Dermis microvascular lymphatic vessel endothelial cell (primary cell): ENCODE data around the gene CERK. TPM values are rescaled to one million over a fixed set of nuclear protein-coding genes. Genes with fewer than 3 reads are reported as not detected.

ENCODE experiments used
- DNase-seq, 2 donors: peaks; one replicate each; pipeline versions ENCODE4 v3.0.0 to v3.0.0-alpha.2; 2010; ENCODE audit warnings: low read depth in 2 of 2
- total RNA-seq: library from RNA; depleted of rRNA; stranded (reverse); fragments of >200 nt; gene quantifications from 2 replicates; pipeline ENCODE4 v1.2.1, GENCODE V29; 2014

Gene CERK
- total RNA-seq, 1 donor from 2014 or later: 66.8 TPM

DNA sequence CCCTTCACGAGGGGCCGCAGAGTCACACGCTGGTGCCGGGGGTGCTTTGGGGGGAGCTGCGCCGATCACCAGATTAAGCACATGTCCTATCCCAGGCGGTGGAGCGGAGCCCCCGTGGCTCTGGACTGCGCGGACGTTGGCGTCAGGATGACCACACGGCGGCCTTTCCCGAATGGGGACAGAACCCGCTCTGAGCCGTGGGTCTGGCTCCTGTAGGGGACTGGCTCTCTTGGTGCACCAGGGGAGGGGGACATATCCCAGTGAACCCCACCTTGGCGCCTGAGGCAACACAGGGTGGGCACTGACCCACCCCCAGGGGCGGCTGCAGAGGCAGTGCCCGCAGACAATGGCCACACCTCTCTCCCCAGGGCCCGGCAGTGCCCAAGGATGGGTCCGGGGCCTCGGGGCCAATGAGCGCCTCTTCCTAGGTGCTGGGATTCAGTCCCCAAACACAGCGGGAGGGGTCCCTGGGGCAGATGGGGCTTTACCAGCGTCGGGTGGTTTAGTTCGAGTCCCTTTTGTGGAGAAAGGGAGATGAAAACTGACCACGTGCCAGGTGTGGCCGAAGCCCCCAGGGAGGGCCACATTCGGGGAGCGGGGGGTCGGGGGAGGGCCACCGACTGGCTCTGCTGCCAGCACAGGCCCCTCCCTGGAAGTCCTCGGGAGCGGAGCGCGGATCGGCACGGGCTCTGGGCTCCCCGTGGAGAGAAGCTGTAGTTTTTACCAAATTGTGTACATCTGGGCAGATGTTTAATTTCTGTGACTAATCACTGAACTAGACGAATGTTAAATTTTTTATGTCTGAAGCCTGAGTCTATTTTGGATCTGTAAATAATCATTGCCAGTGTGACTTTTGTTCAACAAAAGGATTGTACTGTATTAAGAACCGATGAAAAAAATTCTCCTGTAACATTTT lies 59.0 kb downstream of the CERK start:
- no peak for DNase-seq

DNA sequence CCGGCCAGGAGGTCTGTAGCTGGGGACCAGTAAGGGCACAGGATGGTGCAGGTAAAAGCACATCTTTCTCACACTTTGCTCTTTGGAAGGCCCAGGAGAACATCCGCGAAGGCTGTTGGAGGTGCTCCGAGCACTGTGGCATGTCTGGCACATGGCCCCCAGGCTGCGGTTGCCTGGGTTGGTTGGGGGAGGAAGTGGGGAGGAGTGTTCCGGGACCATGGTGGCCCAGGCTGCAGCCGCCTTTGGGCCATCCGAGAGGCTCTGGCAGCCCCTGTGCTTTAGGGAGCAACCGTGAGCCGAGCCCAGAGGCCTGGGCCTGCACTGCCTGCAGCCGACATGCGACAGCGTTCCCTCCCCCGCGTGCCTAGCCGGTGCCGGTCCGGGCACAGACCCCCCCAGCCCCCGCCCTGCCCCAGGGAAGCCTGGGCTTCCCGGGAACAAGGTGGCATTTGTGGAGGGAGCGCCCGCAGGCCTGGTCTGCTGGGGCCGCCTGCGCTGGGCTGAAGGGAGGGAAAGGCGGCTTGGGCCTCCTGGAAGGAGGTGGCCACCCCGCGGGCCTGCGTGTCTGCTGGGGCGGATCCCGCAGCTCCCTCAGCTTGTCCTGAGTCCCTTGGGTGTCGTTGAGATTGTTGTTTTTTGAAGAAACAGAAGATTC lies 59.9 kb downstream of the CERK start:
- DNase-seq: no peak

DNA sequence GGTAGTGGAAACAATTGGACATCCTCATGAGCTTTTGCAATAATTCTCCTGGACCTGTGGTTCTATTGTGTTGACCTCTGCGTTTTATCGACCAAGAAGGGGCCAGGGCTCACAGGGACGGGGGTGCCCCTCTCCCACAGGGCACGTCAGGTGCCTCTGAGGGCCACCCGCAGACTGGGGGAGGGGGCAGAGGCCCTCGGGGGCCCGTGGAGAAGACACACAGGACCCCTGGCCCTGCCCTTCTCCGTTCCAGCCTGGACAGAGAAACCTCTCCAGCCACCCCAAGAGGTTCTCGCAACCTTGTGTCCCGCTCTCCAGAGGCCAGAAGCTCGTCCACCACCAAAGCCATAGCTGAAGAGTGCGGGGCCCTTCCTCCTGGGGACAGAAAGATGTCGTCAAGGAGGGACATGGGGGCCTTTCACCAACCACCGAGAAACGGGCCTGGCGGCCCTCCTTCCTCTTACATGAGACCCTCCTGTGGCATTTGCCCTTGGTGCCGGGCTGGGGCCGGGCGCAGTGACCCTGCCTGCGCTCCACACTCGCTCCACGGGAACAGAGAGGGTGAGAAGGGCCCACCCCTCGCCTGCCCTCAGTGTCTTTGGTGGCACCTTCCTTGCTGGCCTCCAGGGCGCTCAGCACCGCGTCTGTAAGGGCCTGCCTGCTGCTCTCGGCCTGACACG lies 60.6 kb downstream of the CERK start:
- no peak for DNase-seq

DNA sequence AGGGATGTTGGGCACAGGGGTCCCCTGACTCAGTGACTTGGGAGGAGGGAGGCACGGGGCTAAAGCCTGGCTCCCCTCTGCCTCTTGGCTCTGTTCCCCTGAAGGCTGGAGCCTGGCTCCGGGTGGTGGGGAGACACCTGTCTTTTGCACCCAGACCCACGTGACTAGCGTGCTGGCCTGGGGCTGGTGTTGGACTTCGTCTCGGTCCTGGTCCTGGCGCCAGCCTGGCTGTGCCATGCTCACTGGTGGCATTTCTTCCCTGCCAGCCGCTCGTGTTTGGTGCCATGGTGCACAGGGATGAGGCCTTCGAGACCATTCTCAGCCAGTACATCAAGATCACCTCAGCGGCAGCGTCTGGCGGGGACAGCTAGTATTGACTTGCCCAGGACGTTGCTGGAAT lies 61.2 kb downstream of the CERK start:
- DNase-seq: no peak

DNA sequence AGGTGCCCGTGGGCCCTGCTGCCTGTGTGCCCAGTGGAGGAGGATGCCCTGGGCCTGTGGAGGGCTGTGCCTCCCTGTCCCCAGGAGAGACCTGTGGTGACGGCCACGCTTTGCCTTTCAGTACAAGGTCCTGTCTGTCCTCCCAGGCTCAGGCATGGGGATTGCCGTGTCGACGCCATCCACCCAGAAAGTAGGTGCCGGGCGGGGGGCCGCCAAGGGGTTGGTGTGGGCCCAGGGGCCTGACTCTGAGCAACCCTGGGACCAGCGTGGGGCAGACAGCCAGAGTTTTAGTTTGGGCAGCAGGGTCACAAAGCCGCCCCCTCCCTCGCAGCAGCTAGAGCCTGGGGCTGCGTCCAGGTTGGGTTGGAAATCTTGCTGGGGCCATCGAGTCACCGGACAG lies 61.6 kb downstream of the CERK start:
- no peak for DNase-seq

DNA sequence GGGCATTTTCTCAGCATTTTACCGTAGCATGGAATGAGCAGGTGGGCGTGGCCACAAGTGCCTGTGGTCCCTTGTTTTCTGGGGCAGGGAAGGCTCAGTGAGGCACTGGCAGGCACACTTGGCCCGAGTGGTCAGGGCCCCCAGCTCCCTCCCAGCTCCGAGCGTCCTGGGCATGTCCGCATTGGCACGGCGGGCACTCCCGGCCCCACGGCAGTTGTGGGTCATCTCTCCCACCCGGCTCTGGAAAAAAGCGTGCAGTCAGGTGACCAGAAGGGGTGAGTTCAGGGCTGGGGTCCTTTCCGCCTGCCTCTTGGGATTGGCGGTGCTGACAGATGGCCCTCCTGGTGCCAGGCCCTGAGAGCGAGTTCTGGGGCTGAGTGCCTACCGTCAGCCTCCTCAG lies 62.1 kb downstream of the CERK start:
- DNase-seq: no peak

DNA sequence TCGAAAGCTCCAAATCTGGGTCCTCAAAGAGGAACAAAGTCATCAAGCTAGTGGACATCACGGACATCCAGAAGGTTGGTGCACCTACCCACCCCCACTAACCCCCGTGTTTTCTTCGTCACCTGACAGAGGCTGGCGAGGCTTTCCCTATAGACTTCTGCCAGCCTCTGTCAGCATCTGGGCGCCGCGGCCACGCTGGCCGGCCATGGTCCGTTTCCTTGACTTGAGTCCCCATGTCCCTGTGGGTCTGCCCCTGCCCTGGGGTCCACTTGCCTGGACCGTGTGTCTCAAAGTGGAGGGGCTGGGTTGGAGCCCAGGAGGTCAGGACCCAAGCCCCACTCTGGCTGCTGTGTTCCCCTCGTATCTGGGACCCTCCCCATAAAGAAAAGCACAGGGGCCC lies 62.6 kb downstream of the CERK start:
- no peak for DNase-seq

DNA sequence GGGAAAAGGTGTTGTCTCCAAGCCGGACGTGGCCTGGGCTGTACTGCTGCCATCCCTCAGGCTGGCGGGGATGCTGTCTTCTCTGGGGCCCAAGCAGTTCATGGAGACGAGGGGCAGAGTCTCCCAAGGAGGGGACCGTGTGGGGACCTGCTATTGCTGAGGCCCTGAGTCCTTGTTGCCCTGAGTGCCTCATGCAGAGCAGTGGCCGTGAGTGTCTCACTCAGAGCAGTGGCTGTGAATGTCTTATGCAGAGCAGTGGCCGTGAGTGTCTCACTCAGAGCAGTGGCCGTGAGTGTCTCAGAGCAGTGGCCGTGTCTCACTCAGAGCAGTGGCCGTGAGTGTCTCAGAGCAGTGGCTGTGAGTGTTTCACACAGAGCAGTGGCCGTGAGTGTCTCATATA lies 63.1 kb downstream of the CERK start:
- no peak for DNase-seq

DNA sequence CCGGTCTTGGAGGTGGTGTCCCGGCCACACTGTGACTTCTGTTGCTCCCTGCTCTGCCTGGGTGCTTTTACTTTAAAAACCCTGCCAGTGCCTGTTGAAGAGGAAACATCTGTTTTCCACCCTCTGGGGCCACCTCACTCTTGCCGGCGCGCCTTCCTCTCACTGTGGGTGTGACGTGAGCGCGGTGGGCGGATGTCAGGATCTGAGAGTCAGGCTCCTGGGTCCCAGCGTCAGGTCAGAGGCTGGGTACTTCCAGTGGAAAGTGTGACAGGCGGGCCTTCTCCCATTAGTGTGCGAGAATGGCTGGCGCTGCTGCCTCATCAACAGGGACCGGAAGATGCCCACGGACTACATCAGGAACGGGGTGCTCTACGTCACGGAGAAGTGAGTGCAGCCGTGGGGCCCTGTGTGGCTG lies 63.7 kb downstream of the CERK start:
- peak; percentile 87 to 95 for DNase-seq

DNA sequence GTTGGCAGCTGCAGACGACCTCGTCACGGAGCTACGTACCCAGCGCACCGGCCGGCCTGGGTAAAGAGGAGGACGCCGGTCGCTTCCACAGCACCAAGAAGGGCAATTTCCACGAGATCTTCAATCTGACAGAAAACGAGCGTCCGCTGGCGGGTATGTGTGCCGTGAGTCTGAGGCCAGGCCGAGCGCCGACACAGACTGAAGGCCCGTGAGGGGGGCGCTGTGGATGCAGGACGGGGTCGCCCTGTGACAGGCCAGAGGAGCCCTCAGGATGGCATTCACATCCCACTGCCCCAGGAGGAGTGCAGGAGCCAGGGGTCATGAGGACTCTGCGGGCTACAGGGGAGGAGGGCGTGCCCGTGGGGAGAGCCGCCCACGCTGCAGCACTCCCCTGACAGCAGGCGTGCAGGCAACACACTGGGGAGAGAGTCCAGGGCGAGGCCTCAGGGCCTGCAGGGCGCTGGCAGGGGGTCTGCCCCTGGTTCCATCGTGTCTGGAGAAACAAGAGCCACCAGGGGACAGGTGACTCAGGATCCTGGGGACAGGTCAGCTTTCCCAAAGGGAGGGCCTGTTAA lies 64.3 kb downstream of the CERK start:
- no peak for DNase-seq

DNA sequence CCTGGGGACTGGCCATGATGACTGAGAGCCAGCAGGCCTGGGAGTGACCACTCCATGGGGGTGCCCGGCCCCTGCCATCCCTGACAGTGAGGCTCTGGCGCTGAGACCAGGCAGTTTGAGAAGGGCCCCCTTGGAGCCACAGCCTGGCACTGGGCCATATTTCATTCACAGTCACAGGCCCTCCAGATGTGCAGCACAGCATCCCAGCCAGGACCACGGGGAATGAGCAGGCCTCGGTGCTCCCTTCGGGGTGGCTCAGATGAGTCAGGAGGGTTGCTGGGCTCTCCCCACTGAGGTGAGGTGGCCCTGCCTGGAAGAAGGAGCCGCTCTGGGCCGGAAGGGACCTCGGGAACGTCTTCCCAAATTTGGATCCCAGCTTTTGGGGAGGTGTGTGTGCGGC lies 64.8 kb downstream of the CERK start:
- DNase-seq: no peak

DNA sequence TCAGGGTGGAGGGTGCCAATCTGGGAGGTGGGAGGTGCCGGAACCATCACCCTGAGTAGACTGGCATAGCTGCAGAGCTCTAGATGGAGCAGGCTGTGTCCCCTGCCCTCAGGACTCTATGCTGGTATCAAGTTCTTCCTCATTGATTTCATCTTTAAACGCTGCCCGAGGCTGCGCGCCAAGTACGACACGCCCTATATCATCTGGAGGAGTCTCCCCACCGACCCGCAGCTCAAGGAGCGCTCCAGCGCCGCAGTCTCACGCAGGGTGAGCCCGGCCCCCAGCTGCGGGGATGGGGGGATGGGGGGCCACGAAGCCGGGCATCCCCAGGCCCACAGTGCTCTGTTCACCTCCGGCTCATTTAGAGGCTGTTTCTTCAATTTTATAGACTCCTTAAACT lies 65.3 kb downstream of the CERK start:
- no peak for DNase-seq

DNA sequence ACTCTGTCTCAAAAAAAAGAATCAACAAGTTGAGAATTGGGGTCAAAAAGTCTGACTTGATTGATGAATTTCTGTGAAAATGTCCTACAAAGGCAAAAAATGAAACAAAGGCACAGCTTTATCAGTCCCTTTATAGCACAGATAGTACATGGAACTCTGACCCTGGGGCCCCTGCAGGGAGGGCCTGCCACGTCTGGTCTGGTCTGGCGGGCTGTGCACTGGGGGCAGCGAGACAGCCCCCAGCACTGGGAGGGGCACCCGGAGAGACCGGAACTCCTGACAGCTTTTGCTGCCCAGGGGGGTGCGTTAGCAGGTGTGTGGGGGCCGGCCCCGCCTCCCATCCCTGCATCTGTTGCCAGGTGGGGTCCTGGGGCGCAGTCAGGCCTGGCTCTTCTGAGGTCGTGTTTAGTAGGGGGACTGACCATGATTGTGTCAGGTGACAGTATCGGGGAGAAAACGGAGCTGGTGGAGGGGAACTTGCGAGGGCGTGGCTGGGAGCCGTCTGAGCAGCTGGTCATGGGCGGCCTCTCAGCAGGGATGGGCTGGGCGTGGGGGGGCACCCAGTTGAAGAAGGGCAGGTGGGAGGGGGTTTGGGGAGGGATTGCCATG lies 66.1 kb downstream of the CERK start:
- no peak for DNase-seq

DNA sequence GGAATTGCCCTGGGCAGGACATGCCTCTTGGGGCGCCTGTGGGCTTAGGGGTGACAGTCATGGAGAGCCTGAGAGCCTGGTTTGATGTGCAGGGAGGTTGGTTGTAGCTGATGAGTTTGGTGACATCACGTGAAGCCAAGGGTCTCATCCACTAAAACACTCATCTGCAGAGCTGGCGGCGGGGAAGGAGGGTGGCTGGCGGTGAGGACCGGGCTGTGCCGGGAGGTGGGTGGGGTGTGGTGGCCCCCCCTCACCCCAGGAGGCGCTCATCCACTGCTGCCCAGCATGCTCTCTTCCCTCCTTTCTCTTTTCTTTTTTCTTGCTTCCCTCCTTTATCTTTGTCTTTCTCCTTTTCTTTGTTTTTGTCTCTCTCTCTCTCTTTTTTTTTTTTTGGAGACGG lies 68.9 kb downstream of the CERK start:
- no peak for DNase-seq

DNA sequence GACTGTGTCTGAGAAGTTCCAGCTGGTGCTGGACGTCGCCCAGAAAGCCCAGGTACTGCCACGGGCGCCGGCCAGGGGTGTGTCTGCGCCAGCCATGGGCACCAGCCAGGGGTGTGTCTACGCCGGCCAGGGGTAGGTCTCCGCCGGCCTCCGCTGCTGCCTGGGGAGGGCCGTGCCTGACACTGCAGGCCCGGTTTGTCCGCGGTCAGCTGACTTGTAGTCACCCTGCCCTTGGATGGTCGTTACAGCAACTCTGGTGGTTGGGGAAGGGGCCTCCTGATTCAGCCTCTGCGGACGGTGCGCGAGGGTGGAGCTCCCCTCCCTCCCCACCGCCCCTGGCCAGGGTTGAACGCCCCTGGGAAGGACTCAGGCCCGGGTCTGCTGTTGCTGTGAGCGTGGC lies 69.9 kb downstream of the CERK start:
- no peak for DNase-seq

DNA sequence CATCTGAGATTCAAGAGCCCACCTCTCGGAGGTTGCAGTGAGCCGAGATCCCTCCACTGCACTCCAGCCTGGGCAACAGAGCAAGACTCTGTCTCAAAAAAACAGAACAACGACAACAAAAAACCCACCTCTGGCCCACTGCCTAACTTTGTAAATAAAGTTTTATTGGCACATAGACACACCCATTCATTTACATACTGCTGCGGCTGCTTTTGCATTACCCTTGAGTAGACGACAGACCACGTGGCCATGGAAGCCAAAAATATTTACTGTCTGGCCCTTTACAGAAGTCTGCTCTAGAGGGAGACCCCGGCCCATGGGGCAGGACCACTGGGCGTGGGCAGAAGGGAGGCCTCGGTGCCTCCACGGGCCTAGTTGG lies 70.8 kb downstream of the CERK start:
- DNase-seq: no peak

DNA sequence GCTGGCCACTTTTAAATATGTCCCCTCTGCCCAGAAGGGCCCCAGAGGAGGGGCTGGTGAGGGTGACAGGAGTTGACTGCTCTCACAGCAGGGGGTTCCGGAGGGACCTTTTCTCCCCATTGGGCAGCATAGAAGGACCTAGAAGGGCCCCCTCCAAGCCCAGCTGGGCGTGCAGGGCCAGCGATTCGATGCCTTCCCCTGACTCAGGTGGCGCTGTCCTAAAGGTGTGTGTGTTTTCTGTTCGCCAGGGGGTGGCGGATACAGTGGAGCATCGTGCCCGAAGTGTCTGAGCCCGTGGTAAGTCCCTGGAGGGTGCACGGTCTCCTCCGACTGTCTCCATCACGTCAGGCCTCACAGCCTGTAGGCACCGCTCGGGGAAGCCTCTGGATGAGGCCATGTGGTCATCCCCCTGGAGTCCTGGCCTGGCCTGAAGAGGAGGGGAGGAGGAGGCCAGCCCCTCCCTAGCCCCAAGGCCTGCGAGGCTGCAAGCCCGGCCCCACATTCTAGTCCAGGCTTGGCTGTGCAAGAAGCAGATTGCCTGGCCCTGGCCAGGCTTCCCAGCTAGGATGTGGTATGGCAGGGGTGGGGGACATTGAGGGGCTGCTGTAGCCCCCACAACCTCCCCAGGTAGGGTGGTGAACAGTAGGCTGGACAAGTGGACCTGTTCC lies 71.3 kb downstream of the CERK start:
- no peak for DNase-seq

DNA sequence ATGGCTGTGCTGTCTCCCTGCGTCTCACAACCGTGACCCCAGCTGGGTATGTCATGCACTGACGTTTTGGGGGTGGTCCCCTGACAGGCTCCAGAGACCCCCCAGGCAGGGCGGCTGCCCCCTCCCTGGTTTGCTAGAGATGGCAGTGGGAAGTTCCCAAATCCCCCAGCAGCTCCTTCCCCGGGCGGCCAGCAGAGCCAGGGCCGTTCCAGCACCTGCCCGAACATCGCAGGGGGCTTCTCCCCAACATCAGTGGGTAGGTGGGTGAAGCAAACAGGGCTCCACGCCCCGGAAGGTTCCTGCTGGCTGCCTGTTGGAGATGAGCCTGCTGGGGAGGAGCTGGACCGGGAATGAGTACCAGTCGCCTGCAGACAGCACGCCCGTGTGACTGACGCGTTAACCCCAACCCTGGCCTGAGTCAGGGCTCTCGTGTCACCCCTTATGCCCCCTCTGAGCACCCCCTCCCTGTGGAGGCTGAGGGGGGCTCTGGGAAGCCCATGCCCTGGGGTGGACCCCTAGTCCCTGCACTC lies 72.2 kb downstream of the CERK start:
- no peak for DNase-seq

DNA sequence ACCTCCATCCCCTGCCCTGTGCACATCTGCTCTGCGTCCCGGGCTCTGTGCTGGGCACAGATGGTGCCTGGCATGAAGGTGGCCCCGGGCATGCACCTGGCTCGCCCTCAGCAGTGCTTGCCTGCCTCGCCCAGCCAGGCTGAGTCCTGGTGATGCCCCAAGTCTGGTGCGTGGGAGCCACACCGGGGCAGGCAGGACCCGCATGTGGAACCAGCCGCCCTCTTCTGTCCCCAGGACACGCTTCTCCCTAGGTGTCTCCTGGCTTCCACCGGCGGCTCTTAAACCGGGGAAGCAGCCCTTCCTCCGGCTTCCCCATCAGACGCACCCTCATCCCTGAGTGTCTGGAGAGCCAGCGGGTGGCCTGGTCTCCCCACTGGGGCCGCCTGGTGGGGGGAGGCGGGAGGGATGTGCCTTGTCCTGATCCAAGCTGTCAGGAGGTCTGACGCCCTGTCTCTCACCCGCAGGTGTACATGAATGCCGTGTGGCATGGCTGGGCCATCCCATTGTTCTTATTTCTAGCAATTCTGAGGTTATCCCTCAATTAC lies 72.8 kb downstream of the CERK start:
- DNase-seq: no peak

DNA sequence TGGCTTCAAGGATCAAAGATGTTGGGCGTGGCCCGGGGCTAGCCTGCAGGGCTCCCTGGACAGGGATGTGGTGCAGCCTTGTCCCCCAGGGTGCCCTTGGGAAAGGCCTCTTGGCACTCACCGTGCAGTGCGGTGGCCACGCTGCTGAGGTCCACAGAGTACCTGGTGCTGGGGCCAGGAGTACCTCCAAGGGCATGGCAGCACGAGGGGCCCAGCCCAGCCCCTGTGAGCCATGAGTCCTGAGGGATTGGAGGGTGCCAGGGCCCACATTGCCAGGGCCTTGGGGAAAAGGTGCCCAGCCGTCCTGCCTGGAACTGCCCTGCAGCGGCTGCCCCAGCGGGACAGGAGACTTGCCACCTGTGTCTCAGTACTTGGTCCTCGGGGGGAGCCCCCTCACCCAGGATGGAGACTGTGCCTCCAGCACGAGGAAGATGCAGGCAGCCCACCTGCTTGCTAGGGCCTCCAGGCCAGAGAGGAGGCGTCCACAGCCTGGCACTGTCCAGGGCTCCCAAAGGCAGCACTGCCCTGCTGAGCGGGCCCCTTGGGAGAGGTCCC lies 73.7 kb downstream of the CERK start:
- DNase-seq: no peak
